ENCODE results near the gene DCST2.
"Not testable (repeated sequence)": the region's sequence is repeated elsewhere in the genome, so short reads cannot be mapped to it uniquely, and the experiment has no call there.

Gene DCST2

DNA sequence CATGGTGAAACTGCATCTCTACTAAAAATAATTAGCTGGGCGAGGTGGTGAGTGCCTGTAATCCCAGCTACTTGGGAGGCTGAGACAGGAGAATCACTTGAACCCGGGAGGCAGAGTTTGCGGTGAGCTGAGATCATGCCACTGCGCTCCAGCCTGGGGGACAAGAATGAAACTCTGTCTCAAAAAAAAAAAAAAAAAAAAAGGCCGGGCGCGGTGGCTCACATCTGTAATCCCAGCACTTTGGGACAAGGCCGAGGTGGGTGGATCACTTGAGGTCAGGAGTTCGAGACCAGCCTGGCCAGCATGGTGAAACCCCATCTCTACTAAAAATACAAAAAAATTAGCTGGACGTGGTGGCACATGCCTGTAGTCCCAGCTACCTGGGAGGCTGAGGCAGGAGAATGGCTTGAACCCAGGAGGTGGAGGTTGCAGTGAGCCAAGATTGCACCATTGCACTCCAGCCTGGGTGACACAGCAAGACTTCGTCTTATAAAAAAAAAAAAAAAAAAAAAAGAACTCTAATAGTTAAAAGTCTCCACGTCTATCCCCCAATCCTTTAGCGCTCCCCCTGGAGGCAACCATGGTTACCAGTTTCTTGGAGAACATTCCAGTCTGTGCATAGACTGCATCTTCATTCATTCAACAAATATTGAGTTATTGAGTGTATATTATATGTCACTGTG lies 38.1 kb downstream of the DCST2 start:
- not testable (repeated sequence) for DNase-seq

GRCh38 chr1:154994591-154994990 lies 39.0 kb downstream of the DCST2 start:
- no peak for DNase-seq

DNA sequence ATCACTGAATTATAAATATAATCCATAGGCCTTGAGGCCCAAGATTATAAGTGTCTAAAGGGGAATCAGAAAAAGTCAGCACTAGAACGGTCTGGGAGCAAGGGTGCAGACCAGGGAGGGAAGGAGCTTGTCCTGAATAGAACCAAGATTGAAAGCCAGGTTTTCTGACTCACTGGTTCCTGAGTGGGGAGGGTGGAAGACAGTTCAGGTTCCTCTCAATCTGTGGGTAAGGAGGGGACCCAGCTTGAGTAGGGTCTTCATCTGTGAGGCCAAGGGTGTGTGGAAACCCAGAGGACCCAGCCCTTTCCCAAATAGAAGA lies 39.4 kb downstream of the DCST2 start:
- no peak for DNase-seq

DNA sequence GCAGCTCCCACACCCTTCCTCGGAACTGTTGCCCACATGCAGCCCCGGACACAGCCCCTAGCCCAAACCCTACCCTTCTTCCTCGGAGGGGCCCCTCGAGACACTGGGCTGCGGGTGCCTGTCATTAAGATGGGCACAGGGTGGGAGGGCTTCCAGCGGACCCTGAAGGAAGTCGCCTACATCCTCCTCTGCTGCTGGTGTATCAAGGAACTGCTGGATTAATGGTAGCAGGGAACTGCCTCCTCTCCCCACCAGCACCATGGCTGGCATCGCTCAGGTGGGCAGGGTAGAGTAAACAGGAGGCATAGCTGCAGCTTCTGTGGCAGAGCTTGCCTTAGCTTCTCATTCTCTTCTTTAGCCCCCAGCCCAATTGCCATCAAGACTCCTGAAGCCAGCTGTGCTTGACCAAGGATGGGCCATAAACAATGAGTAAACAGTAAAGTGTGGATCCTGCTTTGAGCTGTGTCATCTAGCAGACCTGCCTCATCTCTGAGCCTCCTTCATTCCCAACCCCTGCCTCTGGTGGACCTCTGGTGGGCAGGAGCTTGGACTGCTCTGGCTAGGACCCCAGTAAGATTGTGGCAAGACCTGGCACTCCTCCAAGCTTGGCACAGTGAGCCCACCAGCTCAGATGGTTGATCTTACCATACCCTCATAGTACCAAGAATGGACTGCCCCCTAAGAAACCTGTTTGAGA lies 39.9 kb downstream of the DCST2 start, which contains the start of gene LENEP:
Gene LENEP, plus strand, starts transcription at position 15 of the 697 bp plus-strand sequence. Its CDS starts 22 bp downstream, at position 37.
- no peak for DNase-seq

DNA sequence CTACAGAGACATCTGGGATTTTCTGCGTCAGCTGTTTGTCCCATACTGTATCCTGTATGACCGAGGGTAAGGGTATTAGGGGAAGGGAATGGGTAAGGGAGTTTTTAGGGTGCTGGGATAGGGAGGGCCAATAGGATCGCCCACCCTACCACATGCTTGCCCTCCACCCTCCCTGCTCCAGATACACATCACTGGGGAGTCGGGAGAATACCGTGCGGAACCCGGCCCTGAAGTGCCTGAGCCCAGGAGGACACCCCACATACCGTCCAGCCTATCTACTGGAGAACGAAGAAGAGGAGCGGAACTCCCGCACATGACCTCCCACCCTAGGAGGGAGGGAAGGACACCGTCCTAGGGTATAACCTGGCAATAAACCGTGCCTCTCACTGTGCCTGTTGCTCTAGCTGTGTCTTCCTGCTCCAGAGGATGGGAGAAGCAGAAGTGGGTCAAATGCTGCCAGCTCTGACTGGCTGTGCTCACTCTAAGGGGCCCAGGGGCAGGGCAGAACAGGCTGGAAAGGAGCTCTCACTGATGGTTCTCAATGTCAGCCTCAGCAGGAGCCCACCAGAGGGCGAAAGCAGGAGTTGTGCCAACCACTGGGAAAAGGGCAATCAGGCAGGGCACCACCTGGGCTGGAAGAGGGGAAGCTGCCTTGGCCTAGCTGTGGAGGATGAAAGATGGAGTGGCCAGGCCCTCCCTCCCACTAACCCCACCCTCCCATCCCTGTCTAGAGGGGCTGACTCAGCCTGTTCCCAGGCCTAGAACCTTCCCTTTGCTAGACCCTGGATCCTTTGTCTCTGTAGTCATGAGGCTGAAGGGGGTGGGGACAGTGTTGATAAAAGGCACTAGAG lies 40.6 kb downstream of the DCST2 start:
- DNase-seq = no peak

DNA sequence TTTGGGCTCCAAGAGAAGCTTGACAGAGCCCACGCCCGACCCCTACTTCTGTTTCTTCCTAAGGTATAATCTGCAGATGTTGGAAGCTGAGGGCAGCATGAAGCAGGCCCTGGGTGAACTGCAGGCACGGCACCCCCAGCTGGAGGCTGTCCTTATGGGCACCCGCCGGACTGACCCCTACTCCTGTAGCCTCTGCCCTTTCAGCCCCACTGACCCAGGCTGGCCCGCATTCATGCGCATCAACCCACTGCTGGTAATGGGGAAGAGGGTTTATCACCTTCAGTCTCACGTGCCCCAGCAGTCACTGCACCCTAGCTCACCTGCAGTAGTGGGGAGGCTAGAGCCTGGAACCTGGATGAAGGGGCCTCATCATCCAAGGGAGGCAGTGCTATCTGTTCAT lies 43.3 kb downstream of the DCST2 start:
- no peak for DNase-seq

GRCh38 chr1:154989195-154989860 lies 44.3 kb downstream of the DCST2 start:
- no peak for DNase-seq

DNA sequence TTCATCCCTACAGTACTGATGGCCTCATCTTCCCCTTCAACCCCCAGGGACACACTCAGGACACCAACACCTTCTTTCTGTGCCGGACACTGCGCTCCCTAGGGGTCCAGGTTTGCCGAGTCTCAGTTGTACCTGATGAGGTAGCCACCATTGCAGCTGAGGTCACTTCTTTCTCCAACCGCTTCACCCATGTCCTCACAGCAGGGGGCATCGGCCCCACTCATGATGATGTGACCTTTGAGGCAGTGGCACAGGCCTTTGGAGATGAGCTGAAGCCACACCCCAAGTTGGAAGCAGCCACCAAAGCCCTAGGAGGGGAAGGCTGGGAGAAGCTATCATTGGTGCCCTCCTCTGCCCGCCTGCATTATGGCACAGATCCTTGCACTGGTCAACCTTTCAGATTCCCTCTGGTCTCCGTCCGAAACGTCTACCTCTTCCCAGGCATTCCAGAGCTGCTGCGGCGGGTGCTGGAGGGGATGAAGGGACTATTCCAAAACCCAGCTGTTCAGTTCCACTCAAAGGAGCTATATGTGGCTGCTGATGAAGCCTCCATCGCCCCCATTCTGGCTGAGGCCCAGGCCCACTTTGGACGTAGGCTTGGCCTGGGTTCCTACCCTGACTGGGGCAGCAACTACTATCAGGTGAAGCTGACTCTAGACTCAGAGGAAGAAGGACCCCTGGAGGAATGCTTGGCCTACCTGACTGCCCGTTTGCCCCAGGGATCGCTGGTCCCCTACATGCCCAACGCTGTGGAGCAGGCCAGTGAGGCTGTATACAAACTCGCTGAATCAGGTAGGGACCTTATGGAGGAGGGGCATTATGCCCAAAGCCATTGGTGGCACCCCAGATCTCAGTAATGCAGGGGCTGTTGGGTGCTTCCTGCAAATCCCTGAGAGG lies 45.3 kb downstream of the DCST2 start:
- no peak for DNase-seq

- no peak for DNase-seq
Measured at GRCh38 chr1:154987326-154987725, 46.3 kb downstream of the DCST2 start.

- DNase-seq = not testable (repeated sequence)
Measured at GRCh38 chr1:154986736-154987135, 46.8 kb downstream of the DCST2 start.

DNA sequence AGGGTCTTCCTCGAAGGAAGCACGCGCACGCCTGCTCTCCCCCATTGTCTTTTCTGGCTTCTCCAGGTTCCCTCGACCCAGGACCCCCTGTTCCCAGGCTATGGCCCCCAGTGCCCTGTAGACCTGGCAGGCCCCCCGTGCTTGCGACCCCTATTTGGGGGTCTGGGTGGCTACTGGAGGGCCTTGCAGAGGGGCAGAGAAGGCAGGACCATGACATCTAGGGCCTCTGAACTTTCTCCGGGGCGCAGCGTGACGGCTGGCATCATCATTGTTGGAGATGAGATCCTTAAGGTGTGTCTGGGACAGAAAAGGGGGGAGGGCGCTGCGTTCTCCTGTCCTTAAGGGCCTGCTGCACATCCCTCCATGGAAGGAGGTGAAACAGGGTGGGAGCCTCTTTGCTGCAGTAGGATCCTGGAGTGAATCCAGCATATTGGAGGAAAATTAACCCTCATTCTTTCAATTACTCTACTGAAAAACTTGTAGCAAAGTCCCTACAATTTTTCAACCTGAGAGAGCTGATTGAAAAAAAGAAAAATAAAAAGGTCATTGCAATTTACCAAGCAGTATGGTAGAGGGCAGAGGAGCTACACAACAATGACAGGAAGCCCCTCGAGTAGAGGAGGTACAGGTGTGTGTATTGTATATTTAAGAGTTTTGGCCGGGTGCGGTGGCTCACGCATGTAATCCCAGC lies 49.7 kb downstream of the DCST2 start:
- no peak for DNase-seq

DNA sequence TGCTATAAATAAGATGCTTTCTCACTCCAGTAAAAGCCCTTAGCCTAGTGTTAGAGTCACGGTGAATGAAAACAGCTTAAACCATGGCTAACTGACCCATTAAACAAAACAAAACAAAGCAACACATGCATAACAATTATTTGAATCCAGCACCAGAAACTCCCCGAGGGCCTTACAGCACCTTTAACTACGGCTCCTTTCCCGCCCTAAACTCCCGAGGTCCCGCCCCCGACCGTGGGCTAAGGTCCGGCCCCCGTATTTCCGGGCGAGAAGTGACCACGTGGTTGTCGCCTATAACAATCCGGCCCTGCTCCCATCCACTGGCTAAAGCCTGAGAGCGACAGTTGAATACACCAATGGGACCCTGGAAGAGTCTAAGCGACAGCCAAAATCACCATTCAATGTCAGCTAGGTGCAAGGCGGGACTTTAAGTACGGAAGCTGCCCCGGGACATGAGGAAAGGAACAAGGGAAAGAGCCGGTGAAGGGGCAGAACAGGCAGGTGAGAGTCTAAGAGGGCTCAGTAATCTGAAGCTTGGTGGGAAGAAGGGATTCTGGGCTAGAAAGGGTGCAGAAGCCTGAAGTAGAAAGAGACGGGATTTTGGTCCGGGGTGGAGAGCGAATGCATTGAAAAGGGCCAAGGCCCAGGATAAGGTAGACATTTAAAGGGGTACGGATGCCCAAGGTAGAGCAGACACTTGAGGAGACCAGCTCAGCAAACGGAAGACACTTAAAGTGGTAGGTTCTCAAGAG lies 50.5 kb downstream of the DCST2 start, which contains the start of gene FLAD1:
Gene FLAD1, plus strand, starts transcription at position 448 of the 752 bp plus-strand sequence. CDS start 351 bp downstream, outside the sequence.
- peak; percentile 99 for DNase-seq

DNA sequence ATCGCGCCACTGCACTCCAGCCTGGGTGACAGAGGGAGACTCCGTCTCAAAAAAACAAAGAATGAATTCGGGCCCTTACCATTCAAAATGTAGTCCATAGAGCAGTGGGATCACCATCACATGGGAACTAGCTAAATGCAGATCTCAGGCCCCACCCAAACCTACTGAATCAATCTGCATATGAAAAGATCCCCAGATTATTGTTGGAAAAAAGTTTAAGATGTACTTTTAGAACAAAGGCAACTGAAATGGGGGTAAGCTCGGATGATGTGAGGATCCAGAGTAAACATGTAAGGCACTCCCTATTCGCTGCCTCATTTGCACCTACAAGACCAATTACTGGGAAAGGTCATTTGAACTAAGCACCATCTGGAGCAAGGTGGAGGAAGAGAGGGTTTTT lies 51.2 kb downstream of the DCST2 start:
- no peak for DNase-seq

DNA sequence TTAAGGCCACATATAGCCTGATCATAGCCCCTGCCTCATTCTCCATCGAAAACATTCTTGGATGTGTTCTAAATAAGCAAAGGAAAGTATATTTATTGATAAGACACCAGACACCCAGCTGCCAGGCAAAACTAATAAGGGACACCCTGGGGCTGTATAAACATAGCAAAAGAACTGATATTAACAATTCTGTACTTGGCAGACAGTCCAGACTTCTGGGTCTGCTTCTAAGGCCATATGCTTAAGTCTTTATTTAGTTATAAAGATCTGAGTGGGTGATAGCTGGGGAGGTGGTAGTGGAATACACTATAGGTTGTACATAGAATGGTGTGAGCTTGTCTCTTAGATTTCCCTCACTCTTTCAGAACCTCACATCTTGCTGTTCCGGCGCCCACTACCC lies 55.2 kb downstream of the DCST2 start:
- no peak for DNase-seq

GRCh38 chr1:154977762-154978161 lies 55.8 kb downstream of the DCST2 start:
- DNase-seq = not testable (repeated sequence)

DNA sequence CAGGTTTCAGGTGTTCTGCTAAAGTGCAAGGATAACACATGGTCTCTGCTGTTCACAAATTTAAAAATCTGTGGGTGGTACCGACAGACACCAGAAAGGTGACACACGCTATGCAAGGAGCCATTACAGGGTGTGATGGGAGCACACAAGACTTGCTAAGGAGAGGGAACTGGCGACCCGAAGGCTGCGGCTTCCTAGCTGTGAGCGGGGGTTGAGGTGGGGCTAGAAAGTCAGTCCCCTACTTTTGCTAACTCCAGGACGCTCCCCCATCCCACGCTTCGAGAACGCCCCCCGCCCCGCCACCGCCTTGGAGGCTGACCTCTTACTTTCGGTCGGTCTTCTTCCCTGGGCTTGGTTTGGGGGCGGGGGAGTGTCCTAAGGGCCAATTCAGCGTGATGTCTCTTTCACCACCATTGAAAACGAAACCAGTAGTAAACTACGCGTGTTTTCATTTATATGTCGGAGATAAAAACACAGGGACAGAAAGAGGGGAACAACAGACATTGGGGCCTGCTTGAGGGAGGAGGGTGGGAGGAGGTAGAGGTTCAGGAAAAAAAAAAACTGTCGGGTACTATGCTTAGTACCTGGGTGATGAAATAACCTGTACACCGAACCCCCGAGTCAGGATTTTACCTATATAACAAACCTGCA lies 58.0 kb downstream of the DCST2 start:
- DNase-seq = peak; percentile 33

DNA sequence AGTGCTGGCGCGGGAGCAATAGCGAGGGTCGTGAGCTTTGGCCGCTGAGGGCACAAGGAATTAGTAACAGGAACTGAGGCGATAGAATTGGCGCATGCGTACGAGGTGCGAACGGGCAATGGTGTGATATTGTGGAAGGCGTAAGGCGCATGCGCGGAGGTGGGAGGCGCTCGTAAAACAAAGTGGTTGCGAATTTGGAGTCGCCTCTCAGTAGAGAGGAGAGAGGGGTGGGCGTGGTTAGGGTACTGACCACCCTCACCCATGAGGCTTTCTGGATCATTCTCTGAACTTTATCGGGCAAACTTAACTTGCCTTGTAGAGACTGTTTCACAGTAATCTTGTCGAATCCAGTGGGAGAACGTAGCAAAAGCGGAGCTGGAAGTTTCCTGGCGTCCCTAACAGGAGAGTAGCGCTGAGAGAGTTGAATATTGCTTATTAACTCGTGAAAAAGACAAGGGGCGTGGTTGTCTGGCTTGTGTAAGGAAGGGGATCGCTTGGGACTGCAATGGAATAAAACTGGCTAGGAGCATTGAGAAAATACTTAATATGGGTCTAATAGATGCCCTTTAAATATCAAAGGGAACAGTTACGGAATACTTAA lies 58.7 kb downstream of the DCST2 start:
- DNase-seq = peak; percentile 91

GRCh38 chr1:154974102-154974807 lies 59.3 kb downstream of the DCST2 start, which contains the start of gene CKS1B:
Gene CKS1B, plus strand, starts transcription at chr1:154974681. Its CDS starts 65 bp downstream, at chr1:154974746.
- DNase-seq = peak; percentile 100
